Body of pancreas (tissue), 4 donors: ENCODE measurements around the gene KRTAP5-9. TPM values are rescaled to one million over a fixed set of nuclear protein-coding genes. Genes with fewer than 3 reads are reported as not detected.
"Not testable (repeated sequence)": the region's sequence is repeated elsewhere in the genome, so short reads cannot be mapped to it uniquely, and the experiment has no call there.

Experiments used
- ATAC-seq: fragments of 150-250 bp; one replicate; pipeline ENCODE4 v1.9.1; 2016
- DNase-seq, 4 donors: peaks; one replicate each; pipeline ENCODE4 v3.0.0-alpha.2; 2019
- H3K27ac ChIP-seq, 4 donors: fragments of 200-600 bp; sonication (generic); 1 replicate in 3 of 4; 2 replicates in 1 of 4; pipeline versions ENCODE4 v1.5.1 to v1.6.1; 2016 to 2019; ENCODE audit warnings: mild to moderate bottlenecking in 1 of 4, mixed read lengths in 1 of 4, moderate library complexity in 1 of 4
- H3K27me3 ChIP-seq, 2 donors: fragments of 200-600 bp; sonication (generic); one replicate each; pipeline ENCODE4 v1.6.0; 2016; ENCODE audit warnings: mild to moderate bottlenecking in 1 of 2
- H3K36me3 ChIP-seq, 2 donors: fragments of 200-600 bp; sonication (generic); replicated peaks in 1 of 2; 2 replicates each; pipeline ENCODE4 v1.5.1; 2016; ENCODE audit warnings: low read depth in 2 of 2; ENCODE audit not compliant: insufficient read depth in 1 of 2
- H3K4me1 ChIP-seq: fragments of 200-600 bp; sonication (generic); one replicate; pipeline ENCODE4 v1.6.0; 2016
- H3K4me3 ChIP-seq, 2 donors: fragments of 200-600 bp; sonication (generic); 1 replicate in 1 of 2; 2 replicates in 1 of 2; pipeline ENCODE4 v1.5.1; 2016 to 2019
- H3K9me3 ChIP-seq, 3 donors: fragments of 200-600 bp; sonication (generic); 1 replicate in 2 of 3; 2 replicates in 1 of 3; pipeline ENCODE4 v1.5.1; 2016
- POLR2A ChIP-seq, 3 donors: fragments of 450-650 bp; IDR thresholded peaks; one replicate each; pipeline ENCODE4 v1.6.1; 2016; ENCODE audit warnings: antibody characterized with exemption in 3 of 3, mild to moderate bottlenecking in 2 of 3
- WGBS, 2 donors: methylation state at CpG; one replicate each; pipeline ENCODE4 v1.1.5; 2017; 5-methylcytosine and 5-hydroxymethylcytosine counted together
- intact Hi-C: fragments of 100-400 bp; cut with DNase I; formaldehyde crosslinking; loops from one replicate; pipeline ENCODE4 v1.15.1; 2023
- total RNA-seq, 2 donors: library from RNA; depleted of rRNA; stranded (reverse); fragments of >200 nt; gene quantifications; one replicate each; pipeline ENCODE4 v1.1.0, GENCODE V29; 2016
- TF ChIP-seq, protein P1 (sequence below), 7 experiments: fragments of 450-650 bp in 4 of 7; fragments of 200-600 bp in 3 of 7; sonication (generic) in 3 of 7; IDR thresholded peaks; one replicate each; pipeline ENCODE4 v1.5.1; 2016 to 2019; ENCODE audit warnings: antibody characterized with exemption in 7 of 7

The KRTAP5-9 gene
- total RNA-seq, 2 donors from 2014 or later = 3.0 TPM; not detected in 1

DNA sequence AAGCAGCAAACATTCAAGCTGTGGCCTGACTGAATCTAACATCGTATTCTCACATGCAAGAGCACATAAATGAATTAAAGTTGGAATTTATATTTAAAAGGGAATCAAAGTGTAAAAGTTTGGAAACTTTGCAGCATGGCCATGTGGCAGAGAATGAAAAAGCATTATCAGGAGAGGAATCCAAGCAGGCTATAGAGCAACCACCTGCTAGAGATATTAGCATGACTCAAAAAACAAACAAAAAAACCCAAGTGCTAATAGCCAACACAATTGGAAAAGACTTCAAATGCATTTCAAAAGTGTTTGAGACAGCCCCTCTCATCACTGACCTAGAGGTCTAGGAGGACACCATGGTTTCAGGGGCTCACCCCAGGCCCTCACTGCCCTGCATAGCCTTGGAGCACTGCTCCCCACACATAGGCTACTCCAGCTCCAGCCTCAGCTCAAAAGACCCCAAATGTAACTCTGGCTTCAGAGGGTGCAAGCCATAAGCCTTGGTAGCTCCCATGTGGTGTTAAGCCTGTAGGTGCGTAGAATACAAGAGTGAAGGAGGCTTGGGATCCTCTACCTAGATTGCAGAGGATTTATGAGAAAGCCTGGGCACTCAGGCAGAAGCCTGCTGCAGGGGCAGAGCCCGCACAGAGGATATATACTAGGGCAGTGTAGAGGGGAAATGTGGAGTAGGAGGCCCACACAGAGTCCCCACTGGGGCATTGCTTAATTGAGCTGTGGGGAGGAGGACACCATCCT is 22.9 kb upstream of the KRTAP5-9 start:
- H3K4me1 ChIP-seq = no peaks in the 10 kb centered on the region
- no peaks in the 10 kb centered on the region for H3K27me3 ChIP-seq
- no peak overlapping the region for H3K27ac ChIP-seq
- no peaks in the 10 kb centered on the region for H3K9me3 ChIP-seq
- no peak overlapping the region for H3K4me3 ChIP-seq
- 64 to 81% methylated on average over 2 to 3 of the region's 3 CpGs for WGBS, 2 donors
- TF ChIP-seq POLR2A (IDR thresholded peaks at IDR 0.05) = no peak
- TF ChIP-seq, protein P1, sequence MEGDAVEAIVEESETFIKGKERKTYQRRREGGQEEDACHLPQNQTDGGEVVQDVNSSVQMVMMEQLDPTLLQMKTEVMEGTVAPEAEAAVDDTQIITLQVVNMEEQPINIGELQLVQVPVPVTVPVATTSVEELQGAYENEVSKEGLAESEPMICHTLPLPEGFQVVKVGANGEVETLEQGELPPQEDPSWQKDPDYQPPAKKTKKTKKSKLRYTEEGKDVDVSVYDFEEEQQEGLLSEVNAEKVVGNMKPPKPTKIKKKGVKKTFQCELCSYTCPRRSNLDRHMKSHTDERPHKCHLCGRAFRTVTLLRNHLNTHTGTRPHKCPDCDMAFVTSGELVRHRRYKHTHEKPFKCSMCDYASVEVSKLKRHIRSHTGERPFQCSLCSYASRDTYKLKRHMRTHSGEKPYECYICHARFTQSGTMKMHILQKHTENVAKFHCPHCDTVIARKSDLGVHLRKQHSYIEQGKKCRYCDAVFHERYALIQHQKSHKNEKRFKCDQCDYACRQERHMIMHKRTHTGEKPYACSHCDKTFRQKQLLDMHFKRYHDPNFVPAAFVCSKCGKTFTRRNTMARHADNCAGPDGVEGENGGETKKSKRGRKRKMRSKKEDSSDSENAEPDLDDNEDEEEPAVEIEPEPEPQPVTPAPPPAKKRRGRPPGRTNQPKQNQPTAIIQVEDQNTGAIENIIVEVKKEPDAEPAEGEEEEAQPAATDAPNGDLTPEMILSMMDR (IDR thresholded peaks at IDR 0.05) = no peak
- ATAC-seq (no peak), DNase-seq (no peak)
- intact Hi-C loops = no loop called here
- H3K36me3 ChIP-seq = no peaks in the 10 kb centered on the region

DNA sequence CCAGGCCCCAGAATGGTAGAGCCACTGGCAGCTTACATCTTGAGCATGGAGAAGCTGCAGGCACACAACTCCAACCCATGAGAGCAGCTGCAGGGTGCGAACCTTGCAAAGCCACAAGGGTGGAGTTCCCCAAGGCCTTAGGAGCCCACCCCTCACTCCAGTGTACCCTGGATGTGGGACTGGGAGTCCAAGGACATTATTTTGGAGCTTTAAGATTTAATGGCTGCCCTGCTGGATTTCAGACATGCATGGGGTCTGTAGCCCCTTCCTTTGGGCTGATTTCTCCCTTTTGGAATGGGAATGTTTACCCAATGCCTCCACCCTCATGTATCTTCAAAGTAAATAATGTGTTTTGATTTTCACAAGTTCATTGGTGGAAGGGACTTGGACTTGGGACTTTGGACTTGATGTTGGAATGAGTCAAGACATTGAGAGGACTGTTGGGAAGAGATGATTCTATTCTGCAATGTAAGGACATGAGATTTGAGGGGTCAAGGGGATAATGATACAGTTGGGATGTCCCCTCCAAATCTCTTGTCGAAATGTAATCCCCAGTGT is 22.2 kb upstream of the KRTAP5-9 start:
- Histone ChIP-seq H3K4me3 (no peak overlapping the region), H3K4me1 (no peaks in the 10 kb centered on the region), H3K36me3 (no peaks in the 10 kb centered on the region), H3K9me3 (no peaks in the 10 kb centered on the region), H3K27me3 (no peaks in the 10 kb centered on the region), H3K27ac (no peak overlapping the region)
- intact Hi-C loops = no loop called here
- WGBS, 2 donors = 88 to 91% methylated on average over 2 of the region's 2 CpGs
- DNase-seq (no peak), ATAC-seq (no peak)
- TF ChIP-seq POLR2A (IDR thresholded peaks at IDR 0.05) = no peak
- TF ChIP-seq, protein P1 (IDR thresholded peaks at IDR 0.05) = no peak

DNA sequence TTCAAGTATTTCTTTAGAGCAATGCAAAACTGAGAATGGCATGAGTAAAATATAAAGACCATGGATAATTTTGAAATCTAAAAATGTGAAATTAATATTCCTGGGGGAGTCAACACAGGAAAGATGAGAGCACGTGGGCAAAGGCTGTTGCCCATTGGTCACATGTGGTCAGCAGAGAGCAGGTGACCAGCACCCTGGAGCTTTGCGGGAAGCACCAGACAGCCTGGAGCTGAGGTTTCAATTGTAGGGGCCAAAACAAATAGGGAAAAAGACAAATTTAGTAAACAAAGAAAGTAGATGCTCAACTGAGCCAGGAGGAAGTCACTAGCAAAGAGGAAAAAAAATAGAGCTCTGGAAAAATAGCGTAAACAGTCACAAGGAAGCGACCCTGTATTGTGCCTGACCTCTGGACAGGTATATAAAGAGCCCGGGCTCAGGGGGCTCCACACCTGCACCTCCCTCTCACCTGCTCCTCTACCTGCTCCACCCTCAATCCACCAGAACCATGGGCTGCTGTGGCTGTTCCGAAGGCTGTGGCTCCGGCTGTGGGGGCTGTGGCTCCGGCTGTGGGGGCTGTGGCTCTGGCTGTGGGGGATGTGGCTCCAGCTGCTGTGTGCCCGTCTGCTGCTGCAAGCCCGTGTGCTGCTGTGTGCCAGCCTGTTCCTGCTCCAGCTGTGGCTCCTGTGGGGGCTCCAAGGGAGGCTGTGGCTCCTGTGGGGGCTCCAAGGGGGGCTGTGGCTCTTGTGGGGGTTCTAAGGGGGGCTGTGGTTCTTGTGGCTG is 21.2 kb upstream of the KRTAP5-9 start, which contains the start of gene KRTAP5-7:
Gene KRTAP5-7, plus strand, starts transcription at position 472 of the 780 bp plus-strand sequence. Its CDS starts 34 bp downstream, at position 506.
- ATAC-seq, intact Hi-C loops, H3K36me3 ChIP-seq, H3K9me3 ChIP-seq, DNase-seq, H3K27ac ChIP-seq, H3K4me3 ChIP-seq, H3K27me3 ChIP-seq, H3K4me1 ChIP-seq: not testable (repeated sequence)
- WGBS, 2 donors = 64 to 74% methylated on average over 6 to 7 of the region's 10 CpGs

DNA sequence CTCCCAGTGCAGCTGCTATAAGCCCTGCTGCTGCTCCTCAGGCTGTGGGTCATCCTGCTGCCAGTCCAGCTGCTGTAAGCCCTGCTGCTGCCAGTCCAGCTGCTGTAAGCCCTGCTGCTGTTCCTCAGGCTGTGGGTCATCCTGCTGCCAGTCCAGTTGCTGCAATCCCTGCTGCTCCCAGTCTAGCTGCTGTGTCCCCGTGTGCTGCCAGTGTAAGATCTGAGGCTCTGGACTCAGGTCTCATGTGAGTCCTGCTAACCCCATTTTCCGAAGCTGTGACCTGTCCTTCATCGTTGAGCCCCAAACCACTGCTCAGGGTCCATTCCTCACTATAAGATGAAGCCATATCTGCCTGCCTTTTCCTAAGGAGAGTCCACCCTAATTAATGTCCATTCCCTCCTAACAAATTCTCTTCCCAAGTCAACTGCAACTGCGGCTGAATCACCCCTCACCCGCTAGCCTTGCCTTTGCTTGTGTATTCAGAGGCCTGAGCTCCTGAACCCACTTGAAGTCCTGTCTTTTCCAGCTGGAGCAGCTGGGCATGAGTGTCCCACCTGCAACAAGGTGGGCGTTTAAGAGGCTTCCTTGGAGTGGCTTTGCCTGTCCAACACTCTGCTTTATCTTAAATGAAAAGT is 20.5 kb upstream of the KRTAP5-9 start:
- H3K4me1 ChIP-seq = no peaks in the 10 kb centered on the region
- TF ChIP-seq, protein P1 (IDR thresholded peaks at IDR 0.05) = no peak
- no peak for TF ChIP-seq POLR2A (IDR thresholded peaks at IDR 0.05)
- ATAC-seq (no peak), DNase-seq (no peak)
- no peaks in the 10 kb centered on the region for H3K9me3 ChIP-seq
- no peaks in the 10 kb centered on the region for H3K36me3 ChIP-seq
- H3K27me3 ChIP-seq = no peaks in the 10 kb centered on the region
- intact Hi-C loops = no loop called here
- no peak overlapping the region for H3K4me3 ChIP-seq
- H3K27ac ChIP-seq = no peak overlapping the region
- 86 to 94% methylated on average over 6 of the region's 6 CpGs for whole genome bisulfite sequencing, 2 donors

DNA sequence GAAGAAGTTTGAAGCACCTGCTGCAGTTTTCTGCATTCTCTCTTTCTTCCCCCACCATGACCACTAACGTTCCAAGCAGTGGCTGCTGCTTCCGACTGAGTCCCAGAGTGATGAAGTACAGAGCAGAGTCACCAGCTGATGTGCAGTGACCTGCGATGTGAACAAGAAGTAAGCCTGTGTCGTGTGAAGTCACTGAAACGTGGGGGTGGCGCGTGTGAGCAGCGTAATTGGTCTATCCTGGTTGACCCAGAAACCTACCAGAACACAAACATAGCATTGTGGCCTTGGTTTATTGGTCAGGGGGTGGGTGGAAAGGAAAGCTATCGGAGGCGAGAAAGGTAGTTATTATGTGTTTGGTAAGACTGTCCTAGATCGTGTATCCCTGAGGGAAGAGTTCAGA is 17.6 kb upstream of the KRTAP5-9 start:
- H3K27me3 ChIP-seq = no peaks in the 10 kb centered on the region
- TF ChIP-seq, protein P1 (IDR thresholded peaks at IDR 0.05) = no peak
- no peak for TF ChIP-seq POLR2A (IDR thresholded peaks at IDR 0.05)
- no peaks in the 10 kb centered on the region for H3K9me3 ChIP-seq
- peaks cover 9% of the 10 kb centered on the region for H3K4me1 ChIP-seq
- H3K36me3 ChIP-seq = no peaks in the 10 kb centered on the region
- H3K27ac ChIP-seq = no peak overlapping the region
- DNase-seq = no peak
- H3K4me3 ChIP-seq = no peak overlapping the region
- WGBS, 2 donors = 87 to 88% methylated on average over 11 of the region's 11 CpGs
- no peak for ATAC-seq
- intact Hi-C loops = no loop called here
